ENCODE results near the gene NFIB. TPM values are rescaled to one million over a fixed set of nuclear protein-coding genes. Genes with fewer than 3 reads are reported as not detected.

Gene NFIB
- total and polyA plus RNA-seq, 10 of the 15 experiments (the other 5 are each of a cell fraction or from before 2014, with no cell fraction given) = under 0.01 to 0.19 (median 0.05) TPM; not detected in 3

DNA sequence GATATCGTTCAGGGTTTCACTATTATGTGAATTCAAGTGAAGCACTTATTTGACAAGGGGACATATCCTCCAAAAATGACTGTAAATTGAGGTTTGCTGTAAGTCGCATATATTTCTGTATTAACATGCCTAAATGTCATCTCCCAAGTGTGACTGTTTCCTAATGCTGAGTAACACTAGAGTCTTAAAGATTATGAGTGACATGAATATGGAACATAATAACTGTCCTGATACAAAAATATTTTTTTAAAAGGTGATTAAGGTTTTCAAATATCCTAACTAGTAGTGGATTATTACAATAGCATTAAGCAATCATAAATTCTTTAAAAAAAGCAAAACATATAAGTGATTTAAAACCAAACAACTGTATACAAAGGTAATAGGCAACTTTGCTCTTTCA, 3.6 kb downstream of the NFIB start (continued):
- TF ChIP-seq, protein P1, sequence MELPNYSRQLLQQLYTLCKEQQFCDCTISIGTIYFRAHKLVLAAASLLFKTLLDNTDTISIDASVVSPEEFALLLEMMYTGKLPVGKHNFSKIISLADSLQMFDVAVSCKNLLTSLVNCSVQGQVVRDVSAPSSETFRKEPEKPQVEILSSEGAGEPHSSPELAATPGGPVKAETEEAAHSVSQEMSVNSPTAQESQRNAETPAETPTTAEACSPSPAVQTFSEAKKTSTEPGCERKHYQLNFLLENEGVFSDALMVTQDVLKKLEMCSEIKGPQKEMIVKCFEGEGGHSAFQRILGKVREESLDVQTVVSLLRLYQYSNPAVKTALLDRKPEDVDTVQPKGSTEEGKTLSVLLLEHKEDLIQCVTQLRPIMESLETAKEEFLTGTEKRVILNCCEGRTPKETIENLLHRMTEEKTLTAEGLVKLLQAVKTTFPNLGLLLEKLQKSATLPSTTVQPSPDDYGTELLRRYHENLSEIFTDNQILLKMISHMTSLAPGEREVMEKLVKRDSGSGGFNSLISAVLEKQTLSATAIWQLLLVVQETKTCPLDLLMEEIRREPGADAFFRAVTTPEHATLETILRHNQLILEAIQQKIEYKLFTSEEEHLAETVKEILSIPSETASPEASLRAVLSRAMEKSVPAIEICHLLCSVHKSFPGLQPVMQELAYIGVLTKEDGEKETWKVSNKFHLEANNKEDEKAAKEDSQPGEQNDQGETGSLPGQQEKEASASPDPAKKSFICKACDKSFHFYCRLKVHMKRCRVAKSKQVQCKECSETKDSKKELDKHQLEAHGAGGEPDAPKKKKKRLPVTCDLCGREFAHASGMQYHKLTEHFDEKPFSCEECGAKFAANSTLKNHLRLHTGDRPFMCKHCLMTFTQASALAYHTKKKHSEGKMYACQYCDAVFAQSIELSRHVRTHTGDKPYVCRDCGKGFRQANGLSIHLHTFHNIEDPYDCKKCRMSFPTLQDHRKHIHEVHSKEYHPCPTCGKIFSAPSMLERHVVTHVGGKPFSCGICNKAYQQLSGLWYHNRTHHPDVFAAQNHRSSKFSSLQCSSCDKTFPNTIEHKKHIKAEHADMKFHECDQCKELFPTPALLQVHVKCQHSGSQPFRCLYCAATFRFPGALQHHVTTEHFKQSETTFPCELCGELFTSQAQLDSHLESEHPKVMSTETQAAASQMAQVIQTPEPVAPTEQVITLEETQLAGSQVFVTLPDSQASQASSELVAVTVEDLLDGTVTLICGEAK (IDR thresholded peaks at IDR 0.05; ENCODE audit: borderline replicate concordance) = no peak
- TF ChIP-seq YY1 (IDR thresholded peaks at IDR 0.05; ENCODE audit: low read depth, low read length) (no peak), FOS (IDR thresholded peaks at IDR 0.05; ENCODE audit: borderline replicate concordance, extremely low read depth, insufficient read length) (no peak)

GRCh38 chr9:14309403-14309802, 4.5 kb downstream of the NFIB start:
- Histone ChIP-seq H3K9ac (ENCODE audit: control insufficient read depth, insufficient read depth, low read length) (no peak overlapping the region), H2AFZ (ENCODE audit: control insufficient read depth, low read depth, low read length) (no peak overlapping the region), H3K27ac (ENCODE audit: control insufficient read depth, insufficient read depth) (no peak overlapping the region), H3K4me2 (ENCODE audit: control insufficient read depth, insufficient read depth) (no peak overlapping the region), H3K79me2 (ENCODE audit: control insufficient read depth, insufficient read depth, low read length) (no peaks in the 10 kb centered on the region), H4K20me1 (ENCODE audit: control insufficient read depth, insufficient read depth) (no peaks in the 10 kb centered on the region), H3K27me3 (replicated peaks in 1 of 2; ENCODE audit: control insufficient read depth in 2 of 2, insufficient read depth in 2 of 2, low read length in 1 of 2) (peaks cover 3 to 9% of the 10 kb centered on the region in 2 experiments), H3K9me3 (replicated peaks; ENCODE audit: control insufficient read depth, insufficient read depth, low read length) (no peaks in the 10 kb centered on the region), H3K4me3 (no peak overlapping the region), H3K36me3 (ENCODE audit: control insufficient read depth in 2 of 2, insufficient read depth in 2 of 2, low read length in 1 of 2) (no peaks in the 10 kb centered on the region), H3K4me1 (ENCODE audit: control insufficient read depth, insufficient read depth, low read length) (no peaks in the 10 kb centered on the region)
- intact Hi-C loops (cut with micrococcal nuclease; ENCODE audit: unreplicated experiment) = no loop called here
- FAIRE-seq (no peak), DNase-seq (ENCODE audit: low read depth, low spot score) (no peak), ATAC-seq (no peak)
- ChIA-PET POLR2A (interaction anchor here (0.6 kb wide), 1 partner anchor 79 kb away, joined by 5 read pairs; no protein-coding TSS in a partner anchor), SMC1A (ENCODE audit: uncharacterized antibody, unreplicated experiment) (interaction anchor here (1.6 kb wide), 1 partner anchor 15 kb away, joined by 3 read pairs; no protein-coding TSS in a partner anchor), RAD21 (ENCODE audit: unreplicated experiment) (no interaction called here), CTCF (no interaction called here)
- 20% methylated on average over 2 of the region's 2 CpGs for WGBS (ENCODE audit: insufficient coverage, insufficient replicate concordance, low lambda C conversion rate, missing lambda C conversion rate)
- BruUV-seq (replicated peaks) = no TSS peak
- in situ Hi-C loops (cut with MboI) = no loop called here
- no peak for TF ChIP-seq ZNF687 (IDR thresholded peaks at IDR 0.05)
- TF ChIP-seq, protein P1 (IDR thresholded peaks at IDR 0.05; ENCODE audit: borderline replicate concordance) = no peak
- TF ChIP-seq, protein P2, sequence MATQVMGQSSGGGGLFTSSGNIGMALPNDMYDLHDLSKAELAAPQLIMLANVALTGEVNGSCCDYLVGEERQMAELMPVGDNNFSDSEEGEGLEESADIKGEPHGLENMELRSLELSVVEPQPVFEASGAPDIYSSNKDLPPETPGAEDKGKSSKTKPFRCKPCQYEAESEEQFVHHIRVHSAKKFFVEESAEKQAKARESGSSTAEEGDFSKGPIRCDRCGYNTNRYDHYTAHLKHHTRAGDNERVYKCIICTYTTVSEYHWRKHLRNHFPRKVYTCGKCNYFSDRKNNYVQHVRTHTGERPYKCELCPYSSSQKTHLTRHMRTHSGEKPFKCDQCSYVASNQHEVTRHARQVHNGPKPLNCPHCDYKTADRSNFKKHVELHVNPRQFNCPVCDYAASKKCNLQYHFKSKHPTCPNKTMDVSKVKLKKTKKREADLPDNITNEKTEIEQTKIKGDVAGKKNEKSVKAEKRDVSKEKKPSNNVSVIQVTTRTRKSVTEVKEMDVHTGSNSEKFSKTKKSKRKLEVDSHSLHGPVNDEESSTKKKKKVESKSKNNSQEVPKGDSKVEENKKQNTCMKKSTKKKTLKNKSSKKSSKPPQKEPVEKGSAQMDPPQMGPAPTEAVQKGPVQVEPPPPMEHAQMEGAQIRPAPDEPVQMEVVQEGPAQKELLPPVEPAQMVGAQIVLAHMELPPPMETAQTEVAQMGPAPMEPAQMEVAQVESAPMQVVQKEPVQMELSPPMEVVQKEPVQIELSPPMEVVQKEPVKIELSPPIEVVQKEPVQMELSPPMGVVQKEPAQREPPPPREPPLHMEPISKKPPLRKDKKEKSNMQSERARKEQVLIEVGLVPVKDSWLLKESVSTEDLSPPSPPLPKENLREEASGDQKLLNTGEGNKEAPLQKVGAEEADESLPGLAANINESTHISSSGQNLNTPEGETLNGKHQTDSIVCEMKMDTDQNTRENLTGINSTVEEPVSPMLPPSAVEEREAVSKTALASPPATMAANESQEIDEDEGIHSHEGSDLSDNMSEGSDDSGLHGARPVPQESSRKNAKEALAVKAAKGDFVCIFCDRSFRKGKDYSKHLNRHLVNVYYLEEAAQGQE (IDR thresholded peaks at IDR 0.05; ENCODE audit: low read depth, low read length) = no peak

All from GM12878 (cell line).